GM21723 (cell line): Measurements from ENCODE around the gene NFIC.
"Not testable (repeated sequence)": the region's sequence is repeated elsewhere in the genome, so short reads cannot be mapped to it uniquely, and the experiment has no call there.

Source experiments
- ATAC-seq: cut with Tn5 transposase; IDR thresholded peaks from one replicate; pipeline ENCODE4 v1.9.1; 2021; ENCODE audit warnings: mild to moderate bottlenecking, moderate library complexity; ENCODE audit not compliant: unreplicated experiment

NFIC gene

DNA sequence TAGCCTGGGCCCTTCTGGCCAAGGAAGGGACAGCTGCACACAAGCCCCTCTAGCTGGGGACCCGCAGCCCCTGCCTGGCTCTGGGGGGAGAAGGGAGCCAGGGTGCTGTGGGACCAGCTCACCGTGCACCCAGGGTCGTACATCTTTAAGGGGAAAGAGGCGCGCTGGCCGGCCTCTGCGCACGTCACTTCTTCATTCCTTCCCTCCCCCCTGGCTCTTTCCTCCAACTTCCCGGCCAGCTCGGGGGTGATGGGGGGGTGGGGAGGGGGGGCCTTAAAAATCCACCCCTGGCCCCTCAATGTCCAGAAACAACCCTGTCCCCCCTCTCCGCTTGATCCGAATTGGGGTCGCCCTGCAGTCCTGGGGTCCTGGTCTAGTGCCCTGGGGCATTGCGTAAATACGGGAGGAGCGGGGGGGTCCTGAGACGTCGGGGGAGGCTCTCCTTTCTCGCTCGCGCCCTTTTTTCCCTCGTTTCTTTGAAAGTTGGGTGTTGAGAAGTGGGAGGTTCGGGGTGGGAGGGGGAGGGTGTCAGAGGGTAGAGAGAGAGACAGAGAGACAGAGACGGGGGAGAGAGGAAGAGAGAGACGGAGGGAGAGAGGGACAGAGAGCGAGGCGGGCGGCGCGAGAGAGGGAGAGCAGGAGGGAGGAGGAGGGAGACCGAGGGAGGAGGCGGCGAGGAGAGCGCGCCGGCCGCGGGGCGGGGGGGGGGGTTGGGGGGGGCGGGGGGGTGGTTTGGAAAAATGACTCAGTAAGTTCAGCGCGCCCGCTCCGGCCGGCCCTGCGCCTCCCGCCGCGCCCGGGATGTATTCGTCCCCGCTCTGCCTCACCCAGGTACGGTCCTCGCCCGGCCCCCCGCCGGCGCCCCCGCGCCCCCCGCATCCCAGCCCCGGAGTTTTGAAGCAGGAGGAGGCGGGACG is at the start of gene NFIC:
Gene NFIC (plus strand): TSS at position 748 of the 917 bp plus-strand sequence. CDS start 54 bp downstream, at position 802.
- ATAC-seq = no peak

DNA sequence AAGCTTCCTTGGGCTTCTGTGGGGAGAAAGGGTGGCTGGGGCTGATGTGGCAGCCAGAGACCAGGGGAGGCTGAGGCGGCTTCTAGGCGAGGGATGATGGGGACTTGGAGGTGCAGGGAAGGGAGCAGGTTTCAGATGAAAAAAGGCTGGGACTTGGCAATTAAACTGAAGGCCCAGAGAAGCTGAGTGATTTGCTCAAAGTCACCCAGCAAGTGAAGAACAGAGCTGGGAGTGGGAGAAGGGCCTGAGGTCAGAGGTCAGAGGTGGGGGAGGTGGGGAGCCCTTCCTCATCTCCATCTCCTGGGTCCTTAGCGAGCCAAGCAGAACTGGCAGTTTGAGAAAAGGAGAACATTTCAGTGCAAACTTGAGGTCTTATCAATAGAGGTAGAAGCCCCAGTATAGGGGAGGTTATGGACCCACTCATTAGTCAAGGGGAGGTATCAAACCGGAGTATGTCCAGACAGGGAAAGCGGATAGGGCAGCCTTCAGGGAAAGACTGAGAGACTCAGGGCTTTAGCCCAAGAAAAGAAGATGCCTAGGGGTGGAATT is 49.6 kb upstream of the NFIC start:
- ATAC-seq = no peak

DNA sequence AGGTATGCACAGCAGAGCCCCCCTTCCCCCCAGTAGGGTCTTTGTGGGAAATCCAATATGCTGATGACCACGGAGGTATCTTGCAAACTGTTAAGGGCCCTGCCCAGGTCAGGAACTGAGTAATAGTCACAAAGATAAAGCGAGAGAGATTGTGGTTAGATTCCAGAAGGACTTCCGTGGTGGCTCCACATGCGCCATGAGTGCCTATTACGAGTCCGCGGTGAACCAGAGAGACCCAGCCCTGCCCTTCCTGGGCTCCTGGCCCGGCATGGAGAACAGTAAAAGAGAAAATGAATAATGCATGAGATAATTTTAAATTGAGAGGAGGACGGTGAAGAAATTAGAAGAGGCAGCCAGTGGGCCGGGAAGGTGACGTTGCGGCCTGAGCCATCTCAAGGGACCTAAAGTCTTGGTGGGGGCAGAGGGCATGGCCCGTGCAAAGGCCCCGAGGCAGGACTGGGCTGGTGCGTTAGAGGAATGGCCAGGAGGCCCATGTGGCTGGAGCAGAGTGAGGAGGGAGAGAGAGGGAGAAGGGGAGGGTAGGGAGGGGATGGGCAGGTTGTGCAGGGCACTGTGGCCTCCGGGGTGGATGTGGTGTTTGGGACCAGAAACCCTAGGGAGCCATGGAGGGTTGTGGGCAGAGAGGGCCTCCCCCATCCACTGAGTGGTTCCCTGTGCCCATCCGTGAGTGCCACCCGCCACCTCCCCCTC is 46.6 kb upstream of the NFIC start:
- no peak for ATAC-seq

DNA sequence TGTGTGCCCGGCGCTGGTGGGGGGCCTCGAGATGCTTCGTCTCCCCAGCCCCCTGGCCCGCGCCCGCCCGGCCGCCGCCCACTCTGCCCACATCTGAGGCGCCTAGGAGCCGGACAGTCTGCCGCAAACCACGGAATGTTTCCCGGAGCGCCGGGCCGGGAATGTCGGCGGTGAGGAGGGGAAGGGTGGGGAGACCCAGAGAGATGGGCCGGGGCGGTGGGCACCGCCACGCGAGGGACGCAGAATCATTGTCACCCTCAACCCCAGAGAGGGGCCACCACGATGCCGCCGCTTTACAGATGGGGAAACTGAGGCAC is 46.1 kb upstream of the NFIC start:
- ATAC-seq = no peak

DNA sequence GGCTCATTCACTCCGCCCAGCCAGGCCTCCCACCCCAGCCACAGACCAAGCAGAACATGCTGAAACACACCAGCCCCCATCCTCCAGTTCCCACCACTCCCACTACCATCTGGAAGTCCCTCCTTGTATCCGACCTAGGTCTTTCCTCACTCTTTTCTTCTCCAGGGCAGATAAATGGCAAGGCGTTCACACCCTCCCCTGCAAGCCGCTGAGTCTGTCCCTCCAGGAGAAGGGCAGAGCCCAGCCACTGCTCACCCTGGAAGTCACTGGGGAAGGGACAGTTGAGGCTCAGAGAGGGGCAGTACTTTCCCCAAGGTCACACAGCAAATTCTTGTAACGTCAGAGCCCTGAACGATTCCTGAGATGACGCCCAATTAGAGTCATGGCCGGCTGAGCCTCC is 45.5 kb upstream of the NFIC start:
- ATAC-seq = no peak

DNA sequence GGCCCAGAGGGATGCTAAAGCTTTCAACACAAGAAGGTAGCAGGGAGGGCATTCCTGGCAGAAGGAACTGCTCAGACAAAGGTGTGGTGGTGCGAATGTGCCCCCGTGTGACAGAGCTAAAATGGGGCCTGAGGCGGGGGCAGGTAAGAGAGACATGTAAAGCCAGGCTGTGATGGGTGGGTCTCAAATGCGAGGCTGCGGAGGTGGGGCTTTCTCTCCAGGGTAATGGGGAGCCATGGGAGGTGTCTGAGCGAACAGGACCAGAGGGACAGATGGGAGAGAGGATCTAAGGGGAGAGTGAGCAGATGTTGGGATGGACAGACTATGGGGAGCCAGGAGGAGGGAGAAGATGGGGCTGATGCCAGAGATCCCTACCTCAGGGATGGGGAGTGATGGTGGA is 44.7 kb upstream of the NFIC start:
- ATAC-seq = no peak

DNA sequence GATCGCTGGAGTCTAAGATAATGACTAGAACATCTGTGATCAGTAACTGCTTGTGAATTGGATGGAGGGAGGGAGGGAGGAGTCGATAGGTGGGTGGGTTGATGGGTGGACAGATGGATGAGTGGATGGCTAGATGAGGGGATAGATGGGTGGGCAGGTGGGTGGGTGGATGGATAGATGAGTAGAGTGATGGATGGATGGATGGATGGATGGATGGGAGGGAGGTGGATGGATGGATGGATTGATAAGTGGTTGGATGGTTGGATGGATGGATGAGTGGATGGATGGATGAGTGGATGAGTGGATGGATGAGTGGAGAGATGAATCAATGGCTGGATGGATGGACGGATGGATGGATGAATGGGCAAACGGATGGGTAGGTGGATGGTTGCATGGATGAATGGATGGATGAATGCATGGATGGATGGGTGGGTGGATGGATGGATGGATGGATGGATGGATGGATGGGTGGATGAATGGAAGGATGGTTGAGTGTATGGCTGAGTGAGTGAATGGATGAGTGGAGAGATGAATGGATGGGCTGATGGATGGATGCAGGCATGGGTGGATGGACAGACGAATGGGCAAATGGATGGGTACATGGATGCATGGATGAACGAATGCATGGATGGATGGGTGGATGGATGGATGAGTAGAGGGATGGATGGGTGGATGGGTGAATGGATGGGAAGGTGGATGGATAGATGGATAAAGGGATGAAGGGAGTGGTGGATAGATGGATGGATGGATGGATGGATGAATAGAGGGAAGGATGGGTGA is 44.0 kb upstream of the NFIC start:
- ATAC-seq = no peak

DNA sequence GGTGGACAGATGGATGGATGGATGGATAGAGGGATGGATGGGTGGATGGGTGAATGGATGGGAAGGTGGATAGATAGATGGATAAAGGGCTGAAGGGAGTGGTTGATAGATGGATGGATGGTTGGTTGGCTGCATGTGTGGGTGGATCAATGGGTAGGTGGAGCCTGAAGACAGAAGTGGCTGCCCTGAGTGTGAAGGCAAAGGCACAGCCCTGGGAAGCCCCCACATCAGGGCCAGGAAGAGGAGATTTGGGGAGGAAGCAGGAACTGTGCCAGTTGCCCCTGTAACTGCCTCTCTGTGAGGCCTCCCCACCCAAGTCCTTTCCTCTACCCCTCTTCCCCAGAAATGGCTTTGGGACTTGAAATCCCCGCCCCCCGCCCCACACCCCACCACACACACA is 43.4 kb upstream of the NFIC start:
- no peak for ATAC-seq

DNA sequence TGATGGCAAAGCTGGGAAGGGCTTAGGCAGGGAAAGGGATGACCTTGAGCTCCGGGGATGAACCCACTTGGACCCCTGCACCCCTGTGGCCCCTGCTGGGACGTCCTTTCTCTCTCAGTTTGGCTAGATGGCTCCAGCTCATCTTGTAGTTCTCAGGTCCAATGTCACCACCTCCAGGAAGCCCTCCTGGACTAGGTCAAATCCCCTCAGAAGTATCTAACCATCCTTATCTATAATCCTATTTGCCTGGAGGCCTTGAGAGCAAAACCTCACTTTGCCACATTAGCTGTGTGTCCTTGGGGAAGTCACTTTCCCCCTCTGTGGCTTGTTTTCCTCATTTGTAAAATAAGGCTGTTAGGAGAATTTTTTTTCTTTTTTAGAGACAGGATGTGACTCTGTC is 42.7 kb upstream of the NFIC start:
- ATAC-seq = no peak

DNA sequence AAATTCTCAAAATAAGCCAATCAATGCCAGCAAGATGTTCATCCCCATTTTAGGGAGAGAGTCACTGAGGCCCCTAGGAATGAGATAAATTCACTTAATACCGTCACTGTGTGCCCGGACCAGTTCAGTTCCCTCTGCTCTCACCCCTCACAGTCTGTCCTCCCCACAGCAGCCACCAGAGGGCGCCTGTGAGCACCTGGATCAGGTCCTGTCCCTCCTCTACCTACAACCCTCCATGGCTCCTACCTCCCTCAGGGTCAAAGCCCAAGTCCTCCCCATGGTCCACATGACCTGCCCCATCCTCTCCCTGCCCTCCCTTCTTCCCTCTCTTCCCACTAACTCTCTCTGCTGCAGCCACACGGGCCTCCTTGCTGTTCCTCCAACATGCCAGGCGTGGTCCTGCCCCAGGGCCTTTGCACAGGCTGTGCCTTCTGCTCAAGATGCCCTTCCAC is 42.0 kb upstream of the NFIC start:
- no peak for ATAC-seq

DNA sequence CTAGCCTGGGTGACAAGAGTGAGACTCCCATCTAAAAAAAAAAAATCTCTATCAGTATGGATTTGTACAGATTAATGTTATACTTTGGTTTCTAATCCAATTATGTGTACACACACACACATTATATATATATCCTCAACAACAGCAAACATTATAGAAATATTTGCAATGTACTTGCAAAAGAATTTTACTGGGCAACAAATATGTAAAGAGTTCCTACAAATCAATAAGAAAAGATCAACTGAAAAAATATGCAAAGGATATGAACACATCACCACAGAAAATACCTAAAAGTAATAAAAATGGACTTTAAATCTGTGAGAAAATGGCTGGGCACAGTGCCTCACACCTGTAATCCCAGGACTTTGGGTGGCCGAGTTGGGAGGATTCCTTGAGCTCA is 40.9 kb upstream of the NFIC start:
- ATAC-seq = no peak

DNA sequence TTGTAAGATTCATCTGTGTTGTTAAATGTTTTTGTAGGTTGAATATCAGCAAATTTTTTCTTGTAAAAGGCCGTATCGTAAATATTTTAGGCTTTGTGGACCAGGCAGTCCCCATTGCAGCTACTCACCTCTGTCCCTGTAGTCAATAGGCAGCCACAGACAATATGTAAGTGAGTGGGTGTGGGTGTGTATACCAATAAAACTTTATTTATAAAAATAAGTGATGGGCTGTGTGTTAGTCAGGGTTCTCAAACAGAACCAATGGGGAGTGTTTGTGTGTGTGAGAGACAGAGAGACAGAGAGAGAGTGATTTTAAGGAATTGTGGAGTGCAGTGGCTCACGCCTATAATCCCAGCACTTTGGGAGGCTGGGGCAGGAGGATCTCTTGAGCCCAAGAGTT is 37.6 kb upstream of the NFIC start:
- no peak for ATAC-seq

DNA sequence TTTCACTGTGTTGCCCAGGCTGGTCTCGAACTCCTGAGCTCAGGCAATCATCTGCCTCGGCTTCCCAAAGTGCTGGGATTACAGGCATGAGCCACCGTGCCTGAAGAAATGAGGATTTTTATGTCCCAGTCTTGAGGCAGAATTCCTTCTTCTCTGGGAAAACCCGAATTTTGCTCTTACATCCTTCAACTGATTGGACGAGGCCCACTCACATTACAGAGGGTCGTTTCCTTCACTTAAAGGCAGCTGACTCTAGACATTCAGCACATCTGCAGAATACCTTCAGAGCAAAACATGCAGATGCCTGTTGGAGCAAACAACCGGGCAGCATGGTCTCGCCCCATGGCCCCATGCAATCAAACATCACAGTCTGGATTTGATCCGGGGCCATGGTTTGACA is 36.3 kb upstream of the NFIC start:
- ATAC-seq = no peak

DNA sequence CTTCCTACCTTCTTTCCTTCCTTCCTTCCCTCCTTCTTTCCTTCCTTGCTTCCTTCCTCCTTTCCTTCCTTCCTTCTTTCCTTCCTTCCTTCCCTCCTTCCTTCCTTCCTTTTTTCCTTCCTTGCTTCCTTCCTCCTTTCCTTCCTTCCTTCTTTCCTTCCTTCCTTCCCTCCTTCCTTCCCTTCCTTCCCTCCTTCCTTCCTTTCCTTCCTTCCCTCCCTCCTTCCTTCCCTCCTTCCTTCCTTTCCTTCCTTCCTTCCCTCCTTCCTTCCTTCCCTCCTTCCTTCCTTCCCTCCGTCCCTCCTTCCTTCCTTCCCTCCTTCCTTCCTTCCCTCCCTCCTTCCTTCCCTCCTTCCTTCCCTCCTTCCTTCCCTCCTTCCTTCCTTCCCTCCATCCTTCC is 34.2 kb upstream of the NFIC start:
- ATAC-seq = not testable (repeated sequence)

DNA sequence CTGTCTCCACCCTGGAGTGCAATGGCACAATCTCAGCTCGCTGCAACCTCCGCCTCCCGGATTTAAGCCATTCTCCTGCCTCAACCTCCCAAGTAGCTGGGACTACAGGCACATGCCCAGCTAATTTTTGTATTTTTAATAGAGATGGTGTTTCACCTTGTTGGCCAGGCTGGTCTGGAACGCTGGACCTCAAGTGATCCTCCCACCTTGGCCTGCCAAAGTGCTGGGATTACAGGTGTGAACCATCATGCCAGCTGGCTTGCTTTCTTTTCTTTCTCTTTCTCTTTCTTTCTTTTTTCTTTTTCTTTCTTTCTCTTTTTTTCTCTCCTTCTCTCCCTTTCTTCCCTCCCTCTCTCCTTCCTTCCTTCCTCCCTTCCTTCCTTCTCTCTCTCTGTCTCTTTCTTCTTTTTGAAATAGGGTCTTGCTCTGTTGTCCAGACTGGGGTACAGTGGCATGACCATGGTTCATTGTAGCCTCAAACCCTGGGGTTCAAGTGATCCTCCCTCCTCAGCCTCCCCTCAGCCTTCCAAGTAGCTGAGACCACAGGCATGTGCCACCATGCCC is 33.3 kb upstream of the NFIC start:
- ATAC-seq = no peak

DNA sequence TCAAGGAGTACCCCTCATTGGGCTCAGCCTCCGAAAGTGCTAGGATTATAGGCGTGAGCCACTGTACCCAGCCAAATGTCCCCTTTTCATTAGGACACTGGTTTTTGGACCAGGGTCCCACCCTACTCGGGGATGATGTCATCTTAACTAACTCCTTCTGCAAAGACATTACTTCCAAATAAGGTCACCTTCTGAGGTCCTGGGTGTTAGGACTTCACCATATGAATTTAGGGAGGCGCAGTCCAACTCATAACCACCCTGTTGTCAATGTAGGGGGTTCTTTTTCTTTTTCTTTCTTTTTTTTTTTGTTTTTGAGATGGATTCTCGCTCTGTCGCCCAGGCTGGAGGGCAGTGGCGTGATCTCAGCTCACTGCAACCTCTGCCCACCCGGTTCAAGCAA is 32.7 kb upstream of the NFIC start:
- no peak for ATAC-seq

DNA sequence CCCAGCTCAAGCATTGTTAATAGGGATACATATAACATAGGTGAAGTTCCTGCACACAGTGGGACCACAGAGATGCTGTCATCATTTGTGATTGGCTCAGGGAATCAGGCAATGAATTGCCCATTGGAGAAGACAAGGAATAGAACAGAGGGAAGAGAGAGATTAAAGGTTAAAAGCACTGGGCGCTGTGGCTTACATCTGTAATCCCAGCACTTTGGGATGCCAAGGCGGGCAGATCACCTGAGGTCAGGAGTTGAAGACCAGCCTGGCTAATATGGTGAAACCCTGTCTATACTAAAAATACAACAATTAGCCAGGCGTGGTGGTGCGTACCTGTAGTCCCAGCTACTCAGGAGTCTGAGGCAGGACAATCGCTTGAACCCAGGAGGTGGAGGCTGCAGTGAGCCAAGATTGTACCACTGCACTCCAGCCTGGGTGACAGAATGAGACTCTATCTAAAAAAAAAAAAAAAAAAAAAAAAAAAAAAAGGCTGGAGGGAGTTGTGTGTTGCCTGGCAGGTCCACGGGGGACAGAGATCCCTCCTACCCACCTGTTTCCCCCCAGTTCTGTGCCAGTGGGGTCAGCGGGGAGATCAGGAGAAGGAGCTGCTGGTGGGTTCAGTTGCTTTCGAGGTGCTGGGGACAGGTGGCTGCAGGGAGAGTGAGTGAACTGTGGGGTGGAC is 31.5 kb upstream of the NFIC start:
- not testable (repeated sequence) for ATAC-seq

DNA sequence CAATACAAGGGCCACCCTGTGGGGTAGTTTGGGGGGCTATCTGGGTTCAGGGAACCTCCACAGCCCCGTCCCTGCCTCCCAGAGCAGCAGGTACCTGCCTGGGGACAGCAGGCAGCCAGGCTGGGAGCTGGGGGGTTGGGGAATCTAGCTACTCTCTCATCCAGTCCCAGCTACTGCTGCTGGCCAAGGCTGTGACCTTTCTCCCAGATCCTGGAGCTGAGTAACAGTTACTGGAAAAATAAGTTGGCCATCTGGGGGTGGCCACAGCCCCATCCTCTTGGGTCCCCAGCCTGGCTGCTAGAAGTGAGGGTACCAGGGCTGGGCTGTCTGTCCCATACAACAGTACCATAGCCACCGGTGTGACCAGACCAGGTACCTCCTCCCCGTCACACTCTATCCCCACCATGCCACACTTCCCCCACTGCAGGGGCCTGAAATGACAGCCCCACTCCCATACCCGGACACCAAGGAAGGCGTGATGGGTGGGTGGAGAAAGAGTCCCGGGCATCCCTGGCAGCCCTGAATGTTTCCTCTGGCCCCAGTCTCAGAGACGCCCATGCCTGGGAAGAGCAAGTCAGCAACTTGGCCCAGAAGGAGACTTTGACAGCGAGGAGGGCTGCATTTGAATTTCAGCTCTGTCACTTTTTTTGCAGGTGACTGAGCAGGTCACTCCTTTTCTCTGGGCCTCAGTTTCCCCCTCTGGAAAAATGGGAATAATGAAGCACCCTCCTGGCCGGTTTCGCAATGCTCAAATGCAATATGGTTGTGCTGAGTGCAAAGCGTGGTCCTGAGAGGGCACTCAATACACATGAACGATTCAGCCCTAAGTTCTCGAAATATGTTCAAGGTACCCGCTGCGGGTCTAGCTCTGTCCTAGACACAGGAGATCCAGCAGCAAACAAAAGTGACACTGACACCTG is 30.7 kb upstream of the NFIC start:
- no peak for ATAC-seq

DNA sequence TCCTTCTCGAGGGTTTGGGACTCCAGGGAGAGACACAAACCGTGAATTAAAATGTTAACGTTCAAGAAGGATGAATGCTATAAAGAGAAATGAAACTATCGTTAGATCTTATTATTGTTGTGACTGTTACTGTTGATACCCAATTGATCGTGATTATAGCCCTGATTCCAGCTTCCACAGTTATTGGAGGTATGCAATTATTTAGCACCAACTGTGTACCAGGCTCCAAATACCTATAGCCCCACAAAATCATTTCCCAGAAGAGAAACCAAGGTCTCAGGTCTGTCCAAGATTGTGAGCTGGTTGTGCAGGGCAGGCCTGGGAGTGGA is 30.1 kb upstream of the NFIC start:
- ATAC-seq = no peak
